Activated CD4-positive, alpha-beta T cell treated with anti-CD3 and anti-CD28 coated beads for 24 hours (primary cell): ENCODE results near the gene EML2.
"Not testable (repeated sequence)": the region's sequence is repeated elsewhere in the genome, so short reads cannot be mapped to it uniquely, and the experiment has no call there.

Experiments
- DNase-seq, 2 donors: peaks; one replicate each; pipeline ENCODE4 v3.0.0-alpha.2; 2020; ENCODE audit warnings: low read depth in 2 of 2

Gene EML2

GRCh38 chr19:45615795-45616703 is 23.1 kb downstream of the EML2 start:
- DNase-seq = peak; percentile 71 to 82

GRCh38 chr19:45615056-45615455 is 24.1 kb downstream of the EML2 start:
- DNase-seq = not testable (repeated sequence)

- DNase-seq = peak; percentile 23 to 34
Observed at GRCh38 chr19:45613926-45614725, 25.1 kb downstream of the EML2 start.

GRCh38 chr19:45608948-45609347 is 30.2 kb downstream of the EML2 start:
- no peak for DNase-seq

GRCh38 chr19:45607071-45608029 is 31.8 kb downstream of the EML2 start:
- peak in 1 of 2 donors; percentile 29 for DNase-seq

GRCh38 chr19:45601524-45602374 is 37.4 kb downstream of the EML2 start, which contains the start of gene GPR4:
GPR4 (minus strand) TSS chr19:45602212; CDS start chr19:45591866, 10,346 bp downstream.
- DNase-seq = no peak

GRCh38 chr19:45601115-45601514 is 38.1 kb downstream of the EML2 start:
- no peak for DNase-seq

GRCh38 chr19:45600340-45600885 is 38.8 kb downstream of the EML2 start:
- no peak for DNase-seq

GRCh38 chr19:45599286-45599685 is 39.9 kb downstream of the EML2 start:
- DNase-seq = no peak

GRCh38 chr19:45598267-45599001 is 40.8 kb downstream of the EML2 start:
- no peak for DNase-seq

GRCh38 chr19:45597425-45598111 is 41.6 kb downstream of the EML2 start:
- no peak for DNase-seq

GRCh38 chr19:45595814-45596213 is 43.4 kb downstream of the EML2 start:
- no peak for DNase-seq

- DNase-seq = no peak
Observed at GRCh38 chr19:45593520-45593919, 45.7 kb downstream of the EML2 start.

- no peak for DNase-seq
Observed at GRCh38 chr19:45592366-45592765, 46.8 kb downstream of the EML2 start.

- no peak for DNase-seq
Observed at GRCh38 chr19:45591638-45592005, 47.6 kb downstream of the EML2 start.

- peak in 1 of 2 donors; percentile 45 for DNase-seq
Observed at GRCh38 chr19:45591004-45591637, 48.1 kb downstream of the EML2 start.

GRCh38 chr19:45590300-45591003 is 48.7 kb downstream of the EML2 start:
- no peak for DNase-seq

GRCh38 chr19:45589768-45590167 is 49.4 kb downstream of the EML2 start:
- DNase-seq = no peak
